ENCODE data around the gene ABHD3. TPM values are rescaled to one million over a fixed set of nuclear protein-coding genes. Genes with fewer than 3 reads are reported as not detected.
"Not testable (repeated sequence)": the region's sequence is repeated elsewhere in the genome, so short reads cannot be mapped to it uniquely, and the experiment has no call there.

ABHD3 gene
- total RNA-seq, 2 experiments from 2014 or later: 17.8 to 18.0 TPM

DNA sequence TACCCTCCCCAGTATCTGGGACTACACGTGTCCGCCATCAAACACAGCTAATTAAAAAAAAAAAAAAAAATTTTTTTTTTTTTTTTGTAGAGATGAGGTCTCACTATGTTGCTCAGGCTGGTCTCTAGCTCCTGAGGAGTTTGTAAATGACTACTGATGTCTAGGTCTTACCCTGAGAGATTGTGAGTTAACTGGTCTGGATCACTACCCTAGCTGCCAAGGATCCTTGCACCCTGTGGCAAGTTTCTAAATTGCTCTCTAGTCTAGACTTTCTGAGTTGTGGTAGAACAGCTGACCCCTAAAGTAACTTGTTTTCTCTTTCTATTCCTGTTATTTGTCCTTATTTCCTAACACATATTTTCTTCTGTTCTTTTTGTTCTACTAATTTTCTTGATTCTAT lies 44.5 kb downstream of the ABHD3 start:
- no peak for DNase-seq
- TF ChIP-seq, protein P1, sequence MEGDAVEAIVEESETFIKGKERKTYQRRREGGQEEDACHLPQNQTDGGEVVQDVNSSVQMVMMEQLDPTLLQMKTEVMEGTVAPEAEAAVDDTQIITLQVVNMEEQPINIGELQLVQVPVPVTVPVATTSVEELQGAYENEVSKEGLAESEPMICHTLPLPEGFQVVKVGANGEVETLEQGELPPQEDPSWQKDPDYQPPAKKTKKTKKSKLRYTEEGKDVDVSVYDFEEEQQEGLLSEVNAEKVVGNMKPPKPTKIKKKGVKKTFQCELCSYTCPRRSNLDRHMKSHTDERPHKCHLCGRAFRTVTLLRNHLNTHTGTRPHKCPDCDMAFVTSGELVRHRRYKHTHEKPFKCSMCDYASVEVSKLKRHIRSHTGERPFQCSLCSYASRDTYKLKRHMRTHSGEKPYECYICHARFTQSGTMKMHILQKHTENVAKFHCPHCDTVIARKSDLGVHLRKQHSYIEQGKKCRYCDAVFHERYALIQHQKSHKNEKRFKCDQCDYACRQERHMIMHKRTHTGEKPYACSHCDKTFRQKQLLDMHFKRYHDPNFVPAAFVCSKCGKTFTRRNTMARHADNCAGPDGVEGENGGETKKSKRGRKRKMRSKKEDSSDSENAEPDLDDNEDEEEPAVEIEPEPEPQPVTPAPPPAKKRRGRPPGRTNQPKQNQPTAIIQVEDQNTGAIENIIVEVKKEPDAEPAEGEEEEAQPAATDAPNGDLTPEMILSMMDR (IDR thresholded peaks at IDR 0.05): no peak
- no peak for ATAC-seq
- intact Hi-C loops (cut with micrococcal nuclease): no loop called here
- H3K4me1 Mint-ChIP-seq (ENCODE audit: low read depth): peaks cover 4% of the 10 kb centered on the region
- peaks cover 9% of the 10 kb centered on the region for H3K36me3 Mint-ChIP-seq (ENCODE audit: low read depth)
- POLR2A ChIA-PET: interaction anchor here (1.0 kb wide), 1 partner anchor 28 kb away, joined by 3 read pairs; no protein-coding TSS in a partner anchor
- CTCF ChIA-PET: interaction anchor here (0.6 kb wide), 1 partner anchor 39 kb away, joined by 3 read pairs; no protein-coding TSS in a partner anchor
- H3K27me3 Mint-ChIP-seq: no peaks in the 10 kb centered on the region
- no peak overlapping the region for H3K4me3 Mint-ChIP-seq
- peak overlapping the region; percentile 40 for H3K27ac Mint-ChIP-seq
- H3K9me3 Mint-ChIP-seq: no peaks in the 10 kb centered on the region

- no peak for ATAC-seq
- H3K4me3 Mint-ChIP-seq: no peak overlapping the region
- H3K27ac Mint-ChIP-seq: no peak overlapping the region
- ChIA-PET POLR2A (no interaction called here), CTCF (no interaction called here)
- H3K36me3 Mint-ChIP-seq (ENCODE audit: low read depth): peaks cover 18% of the 10 kb centered on the region
- H3K9me3 Mint-ChIP-seq: no peaks in the 10 kb centered on the region
- TF ChIP-seq, protein P1 (IDR thresholded peaks at IDR 0.05): no peak
- intact Hi-C loops (cut with micrococcal nuclease): no loop called here
- H3K4me1 Mint-ChIP-seq (ENCODE audit: low read depth): peaks cover 7% of the 10 kb centered on the region
- H3K27me3 Mint-ChIP-seq: no peaks in the 10 kb centered on the region
- no peak for DNase-seq
Observed at GRCh38 chr18:21656402-21656801, 48.2 kb downstream of the ABHD3 start.

GRCh38 chr18:21653361-21653760 lies 51.2 kb downstream of the ABHD3 start:
- H3K4me3 Mint-ChIP-seq: no peak overlapping the region
- TF ChIP-seq, protein P1 (IDR thresholded peaks at IDR 0.05): no peak
- H3K9me3 Mint-ChIP-seq: no peaks in the 10 kb centered on the region
- POLR2A ChIA-PET: no interaction called here
- intact Hi-C loops (cut with micrococcal nuclease): no loop called here
- CTCF ChIA-PET: no interaction called here
- no peak overlapping the region for H3K27ac Mint-ChIP-seq
- DNase-seq (no peak), ATAC-seq (no peak)
- no peaks in the 10 kb centered on the region for H3K27me3 Mint-ChIP-seq
- peaks cover 20% of the 10 kb centered on the region for H3K36me3 Mint-ChIP-seq (ENCODE audit: low read depth)
- peaks cover 4% of the 10 kb centered on the region for H3K4me1 Mint-ChIP-seq (ENCODE audit: low read depth)

DNA sequence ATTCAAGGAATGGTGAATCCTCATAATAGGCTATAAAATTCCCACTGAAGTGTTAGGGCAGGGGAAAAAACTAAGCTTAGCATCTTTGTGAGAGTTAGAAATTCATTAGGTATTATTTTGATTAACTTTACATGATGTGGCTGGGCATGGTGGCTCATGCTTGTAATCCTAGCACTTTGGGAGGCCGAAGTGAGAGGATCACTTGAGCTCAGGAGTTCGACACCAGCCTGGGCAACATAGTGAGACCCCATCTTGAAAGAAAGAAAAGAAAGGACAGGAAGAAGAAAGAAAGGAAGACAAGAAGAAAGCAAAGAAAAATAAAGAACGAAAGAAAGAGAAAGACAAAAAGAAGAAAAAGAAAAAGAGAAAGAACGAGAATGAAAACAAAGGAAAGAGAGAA lies 52.5 kb downstream of the ABHD3 start:
- TF ChIP-seq, protein P1 (IDR thresholded peaks at IDR 0.05): no peak
- peaks cover 4% of the 10 kb centered on the region for H3K4me1 Mint-ChIP-seq (ENCODE audit: low read depth)
- ChIA-PET POLR2A (no interaction called here), CTCF (no interaction called here)
- no peak overlapping the region for H3K27ac Mint-ChIP-seq
- no peak for ATAC-seq
- peaks cover 21% of the 10 kb centered on the region for H3K36me3 Mint-ChIP-seq (ENCODE audit: low read depth)
- intact Hi-C loops (cut with micrococcal nuclease): no loop called here
- no peaks in the 10 kb centered on the region for H3K9me3 Mint-ChIP-seq
- no peaks in the 10 kb centered on the region for H3K27me3 Mint-ChIP-seq
- no peak for DNase-seq
- no peak overlapping the region for H3K4me3 Mint-ChIP-seq

GRCh38 chr18:21650311-21650710 lies 54.3 kb downstream of the ABHD3 start:
- H3K27ac Mint-ChIP-seq: no peak overlapping the region
- TF ChIP-seq, protein P1 (IDR thresholded peaks at IDR 0.05): no peak
- H3K36me3 Mint-ChIP-seq (ENCODE audit: low read depth): peaks cover 19% of the 10 kb centered on the region
- DNase-seq (no peak), ATAC-seq (no peak)
- POLR2A ChIA-PET: interaction anchor here (1.0 kb wide), 1 partner anchor 19 kb away, joined by 3 read pairs; no protein-coding TSS in a partner anchor
- no peaks in the 10 kb centered on the region for H3K27me3 Mint-ChIP-seq
- H3K4me1 Mint-ChIP-seq (ENCODE audit: low read depth): peaks cover 4% of the 10 kb centered on the region
- no peaks in the 10 kb centered on the region for H3K9me3 Mint-ChIP-seq
- CTCF ChIA-PET: no interaction called here
- intact Hi-C loops (cut with micrococcal nuclease): no loop called here
- H3K4me3 Mint-ChIP-seq: no peak overlapping the region

- ATAC-seq; intact Hi-C loops (cut with micrococcal nuclease): not testable (repeated sequence)
Observed at GRCh38 chr18:21640375-21640774, 64.2 kb downstream of the ABHD3 start.

More at GRCh38 chr18:21640375-21640774, 64.2 kb downstream of the ABHD3 start:
- H3K27me3 Mint-ChIP-seq; H3K4me3 Mint-ChIP-seq; DNase-seq; H3K4me1 Mint-ChIP-seq (ENCODE audit: low read depth); CTCF ChIA-PET; H3K9me3 Mint-ChIP-seq; H3K27ac Mint-ChIP-seq: not testable (repeated sequence)
- H3K36me3 Mint-ChIP-seq (ENCODE audit: low read depth): peaks cover 12% of the 10 kb centered on the region
- POLR2A ChIA-PET: interaction anchor here (1.1 to 1.7 kb wide), 2 partner anchors 11 to 39 kb away, joined by 3 to 4 read pairs; partner anchors contain the start of gene ESCO1

Measured in activated CD8-positive, alpha-beta T cell treated with anti-CD3 and anti-CD28 coated beads for 36 hours (primary cell).